Measurements from ENCODE around the gene DTD1.

DTD1 gene

DNA sequence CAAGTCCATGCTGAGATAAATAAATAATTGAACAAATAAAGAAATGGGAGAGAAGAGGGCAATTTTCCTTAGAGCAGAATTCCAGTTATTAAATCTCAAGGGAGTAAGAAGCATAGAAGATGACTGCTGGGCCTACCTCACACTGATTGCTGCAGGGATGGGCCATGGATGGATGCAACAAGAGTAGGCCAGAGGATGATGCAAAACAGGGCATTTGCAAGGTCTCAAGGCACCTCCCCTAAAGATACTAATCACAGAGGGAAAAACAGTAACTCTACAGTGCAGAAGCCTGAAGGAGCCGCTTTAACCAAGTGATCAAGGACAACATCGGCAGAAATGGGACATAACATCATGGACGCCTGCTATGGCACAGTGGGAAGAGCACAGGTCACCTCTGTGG, 224.1 kb downstream of the DTD1 start:
- H3K27me3 ChIP-seq (ENCODE audit: insufficient read depth, low read length): peaks cover 7% of the 10 kb centered on the region; the same call in 1 of the 2 replicates
- no peaks in the 10 kb centered on the region for H3K79me2 ChIP-seq (ENCODE audit: control insufficient read depth, insufficient read depth, low read length, unreplicated experiment)
- no peaks in the 10 kb centered on the region for H3K4me1 ChIP-seq (ENCODE audit: control insufficient read depth, insufficient read depth, low read length, unreplicated experiment)
- H3K27ac ChIP-seq (ENCODE audit: low read depth, low read length): no peak overlapping the region
- H2AFZ ChIP-seq (ENCODE audit: low read length, unreplicated experiment): no peak overlapping the region
- H3K36me3 ChIP-seq (ENCODE audit: insufficient read depth, low read length): no peaks in the 10 kb centered on the region
- no peak overlapping the region for H3K4me3 ChIP-seq (ENCODE audit: low read depth, low read length)

DNA sequence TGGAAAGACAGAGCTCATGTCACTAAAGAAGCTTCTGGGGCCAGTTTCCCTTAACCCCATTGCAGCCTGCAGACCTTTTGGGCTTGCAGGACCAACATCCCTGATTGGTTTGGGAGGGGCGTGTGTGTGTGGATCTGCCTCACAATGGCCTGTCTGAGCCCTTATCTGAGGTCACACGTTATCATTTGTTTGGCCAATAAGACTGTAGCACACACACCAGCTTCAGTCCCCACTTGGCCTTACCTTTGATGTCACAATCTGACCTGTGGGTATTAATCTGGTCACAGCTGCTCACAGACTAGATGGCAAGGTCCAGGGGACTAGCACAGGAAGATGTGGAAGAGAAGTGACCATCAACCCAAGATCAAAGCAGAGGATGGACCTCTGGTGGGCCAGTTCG, 225.6 kb downstream of the DTD1 start, which contains the start of gene SCP2D1:
Gene SCP2D1, plus strand, starts transcription at position 301 of the 400 bp plus-strand sequence. Its CDS starts 33 bp downstream, at position 334.
- Histone ChIP-seq H3K4me3 (ENCODE audit: low read depth, low read length) (no peak within 1 kb of the TSS), H3K27me3 (ENCODE audit: insufficient read depth, low read length) (peaks cover 7% of the 10 kb centered on the region; the same call in 1 of the 2 replicates), H2AFZ (ENCODE audit: low read length, unreplicated experiment) (no peak within 1 kb of the TSS), H3K79me2 (ENCODE audit: control insufficient read depth, insufficient read depth, low read length, unreplicated experiment) (no peaks in the 10 kb centered on the region), H3K27ac (ENCODE audit: low read depth, low read length) (no peak within 1 kb of the TSS), H3K36me3 (ENCODE audit: insufficient read depth, low read length) (no peaks in the 10 kb centered on the region), H3K4me1 (ENCODE audit: control insufficient read depth, insufficient read depth, low read length, unreplicated experiment) (no peaks in the 10 kb centered on the region)

DNA sequence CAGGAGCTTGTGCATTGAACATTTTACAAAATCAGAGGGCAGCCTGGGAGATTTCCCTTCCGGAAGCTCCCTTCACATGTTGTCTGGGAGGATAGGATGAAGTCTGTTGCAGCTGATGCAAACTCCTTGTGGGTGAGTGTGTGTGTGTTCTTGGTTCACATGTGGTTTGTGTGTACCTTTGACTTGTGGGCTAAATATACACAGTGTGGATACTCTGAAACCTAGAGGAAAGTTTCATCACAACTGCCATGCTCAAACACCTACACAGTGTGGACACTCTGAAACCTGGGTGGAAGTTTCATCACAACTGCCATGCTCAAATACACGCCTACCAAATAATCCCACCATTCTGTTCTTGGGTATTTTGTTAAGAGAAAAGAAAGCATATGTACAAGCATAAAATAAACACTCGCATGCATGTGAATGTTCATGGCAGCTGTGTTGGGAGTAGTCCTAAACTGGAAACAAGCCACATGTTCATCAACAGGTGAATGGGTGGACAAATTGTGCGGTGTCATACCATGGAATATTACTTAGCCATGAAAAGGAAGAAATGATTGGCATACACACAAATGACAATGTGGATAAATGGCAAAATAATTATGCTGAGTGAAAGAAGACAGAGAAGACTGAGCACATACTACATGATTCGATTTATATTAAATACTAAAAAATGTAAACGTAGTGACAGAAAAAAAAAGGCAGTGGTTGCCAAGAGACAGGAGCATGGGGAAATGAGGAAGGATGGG, 227.5 kb downstream of the DTD1 start:
- Histone ChIP-seq H3K4me1 (ENCODE audit: control insufficient read depth, insufficient read depth, low read length, unreplicated experiment) (no peaks in the 10 kb centered on the region), H3K27me3 (ENCODE audit: insufficient read depth, low read length) (peaks cover 7% of the 10 kb centered on the region; the same call in 1 of the 2 replicates), H2AFZ (ENCODE audit: low read length, unreplicated experiment) (no peak overlapping the region), H3K27ac (ENCODE audit: low read depth, low read length) (no peak overlapping the region), H3K36me3 (ENCODE audit: insufficient read depth, low read length) (no peaks in the 10 kb centered on the region), H3K4me3 (ENCODE audit: low read depth, low read length) (no peak overlapping the region), H3K79me2 (ENCODE audit: control insufficient read depth, insufficient read depth, low read length, unreplicated experiment) (no peaks in the 10 kb centered on the region)

All from ACC112 (cell line).